Epithelial cell of proximal tubule (primary cell): ENCODE data around the gene PAGE5. TPM values are rescaled to one million over a fixed set of nuclear protein-coding genes. Genes with fewer than 3 reads are reported as not detected.
A peak's percentile ranks its signal among the peaks of the same experiment; 100 is the strongest.

Experiments used
- DNase-seq: peaks from one replicate; pipeline ENCODE4 v3.0.0-alpha.2; 2011; ENCODE audit warnings: low read depth
- H3K4me3 ChIP-seq: 2 replicates; pipeline ENCODE4 v1.5.1; 2011; ENCODE audit warnings: low read depth, mild to moderate bottlenecking, low read length
- CTCF ChIP-seq: conservative IDR thresholded peaks from 2 replicates; pipeline ENCODE4 v1.5.1; 2012; ENCODE audit warnings: low read depth, mild to moderate bottlenecking, low read length
- total RNA-seq: library from RNA; depleted of rRNA; stranded (reverse); fragments of >200 nt; gene quantifications from 2 replicates; pipeline ENCODE4 v1.2.3, GENCODE V29; 2015

Gene PAGE5
- total RNA-seq, 1 donor from 2014 or later: not detected

- H3K4me3 ChIP-seq: no peak overlapping the region
- no peak for TF ChIP-seq CTCF
- DNase-seq: no peak
Observed at GRCh38 chrX:55213381-55213780, 6.8 kb upstream of the PAGE5 start.

GRCh38 chrX:55240788-55241340, 20.7 kb downstream of the PAGE5 start:
- no peak for TF ChIP-seq CTCF
- peak; percentile 18 for DNase-seq

GRCh38 chrX:55253528-55253927, 33.4 kb downstream of the PAGE5 start:
- DNase-seq: no peak
- no peak for TF ChIP-seq CTCF
- no peak overlapping the region for H3K4me3 ChIP-seq

More at GRCh38 chrX:55240788-55241340, 20.7 kb downstream of the PAGE5 start:
- H3K4me3 ChIP-seq: no peak overlapping the region

GRCh38 chrX:55260806-55261205, 40.7 kb downstream of the PAGE5 start:
- no peak for TF ChIP-seq CTCF
- DNase-seq: no peak
- H3K4me3 ChIP-seq: no peak overlapping the region

GRCh38 chrX:55264816-55265215, 44.7 kb downstream of the PAGE5 start, which contains the start of gene PAGE3:
TSS of gene PAGE3 (minus strand) at chrX:55264916. CDS start at chrX:55263903, 1,013 bp downstream.
- H3K4me3 ChIP-seq: no peak within 1 kb of the TSS
- TF ChIP-seq CTCF: no peak
- DNase-seq: no peak

Other genes with a start within 250 kb of the PAGE5 start
- 0.58 TPM in 1 of 2 replicates, not detected in the other for gene PFKFB1, start 226.2 kb upstream of the PAGE5 start, total RNA-seq
- gene APEX2, start 220.0 kb upstream of the PAGE5 start, total RNA-seq: 17.0 and 25.0 TPM in 2 replicates
- not detected in 2 replicates for gene ALAS2, start 189.4 kb upstream of the PAGE5 start, total RNA-seq
- gene PAGE2B, start 145.3 kb upstream of the PAGE5 start, total RNA-seq: not detected in 2 replicates
- gene PAGE2, start 131.3 kb upstream of the PAGE5 start, total RNA-seq: not detected in 2 replicates
- gene PAGE3, start 44.6 kb downstream of the PAGE5 start, total RNA-seq: not detected in 2 replicates
- 11.3 and 13.1 TPM in 2 replicates for gene MAGEH1, start 231.8 kb downstream of the PAGE5 start, total RNA-seq